GM21526 (cell line): ENCODE measurements around the gene RABL3.
"Not testable (repeated sequence)": the region's sequence is repeated elsewhere in the genome, so short reads cannot be mapped to it uniquely, and the experiment has no call there.

Source experiments
- ATAC-seq: cut with Tn5 transposase; IDR thresholded peaks from one replicate; pipeline ENCODE4 v1.9.1; 2021; ENCODE audit warnings: moderate library complexity; ENCODE audit not compliant: unreplicated experiment, low FRiP score

The RABL3 gene

GRCh38 chr3:120684896-120685295, 57.4 kb downstream of the RABL3 start:
- no peak for ATAC-seq

- no peak for ATAC-seq
Measured at GRCh38 chr3:120683671-120684301, 58.5 kb downstream of the RABL3 start.

- no peak for ATAC-seq
Measured at GRCh38 chr3:120683213-120683612, 59.1 kb downstream of the RABL3 start.

DNA sequence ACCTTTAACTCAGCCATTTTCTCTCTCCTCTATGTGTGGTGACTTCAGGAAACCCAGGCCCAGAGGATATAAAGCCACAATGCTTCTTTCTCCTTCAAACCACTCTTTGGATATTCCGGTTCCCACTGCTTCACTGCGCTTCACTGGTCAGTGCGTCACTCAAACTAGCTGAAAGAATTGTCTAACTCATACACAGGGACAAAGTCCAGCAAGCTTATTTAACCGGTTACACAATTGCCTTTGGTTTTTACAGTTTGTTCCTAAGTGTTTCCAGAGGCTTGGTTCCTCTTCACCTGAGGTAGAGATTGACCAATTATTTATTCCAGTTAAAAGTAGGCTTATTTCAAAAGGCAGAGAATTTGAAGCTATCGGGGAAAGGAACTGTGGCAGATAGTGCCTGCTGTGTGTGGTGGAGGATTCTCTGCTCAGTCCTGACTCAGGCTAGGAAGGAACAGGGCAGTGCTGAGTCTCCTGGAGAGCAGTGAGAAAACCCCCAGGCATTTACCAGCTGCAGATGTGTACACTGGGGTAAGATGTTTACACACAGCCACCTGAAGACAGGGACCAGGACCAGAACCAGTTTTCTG, 60.1 kb downstream of the RABL3 start, which contains the start of gene HGD:
Gene HGD (minus strand): TSS at position 145 of the 587 bp plus-strand sequence. CDS start 128 bp downstream, at position 17.
- no peak for ATAC-seq

GRCh38 chr3:120681506-120682038, 60.7 kb downstream of the RABL3 start:
- ATAC-seq: no peak

DNA sequence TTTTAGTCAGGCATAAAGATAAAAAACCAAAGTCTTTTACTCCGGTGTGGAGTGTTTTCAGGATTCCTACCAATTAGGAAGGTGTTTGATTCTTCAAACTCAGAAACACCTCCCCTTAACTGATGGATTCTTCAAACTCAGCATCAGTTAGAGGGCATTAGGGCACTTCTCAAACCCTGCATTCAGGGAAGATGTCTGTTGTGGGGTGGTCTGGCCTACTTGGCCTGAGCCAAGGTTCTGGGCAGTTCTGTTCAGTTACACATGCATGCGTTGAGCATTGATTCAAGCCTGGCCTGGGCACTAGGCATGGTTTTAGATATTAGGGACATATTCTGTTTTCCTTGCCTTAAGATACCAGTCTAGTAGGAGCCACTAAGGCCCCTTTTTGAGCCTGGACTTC, 61.3 kb downstream of the RABL3 start:
- no peak for ATAC-seq

DNA sequence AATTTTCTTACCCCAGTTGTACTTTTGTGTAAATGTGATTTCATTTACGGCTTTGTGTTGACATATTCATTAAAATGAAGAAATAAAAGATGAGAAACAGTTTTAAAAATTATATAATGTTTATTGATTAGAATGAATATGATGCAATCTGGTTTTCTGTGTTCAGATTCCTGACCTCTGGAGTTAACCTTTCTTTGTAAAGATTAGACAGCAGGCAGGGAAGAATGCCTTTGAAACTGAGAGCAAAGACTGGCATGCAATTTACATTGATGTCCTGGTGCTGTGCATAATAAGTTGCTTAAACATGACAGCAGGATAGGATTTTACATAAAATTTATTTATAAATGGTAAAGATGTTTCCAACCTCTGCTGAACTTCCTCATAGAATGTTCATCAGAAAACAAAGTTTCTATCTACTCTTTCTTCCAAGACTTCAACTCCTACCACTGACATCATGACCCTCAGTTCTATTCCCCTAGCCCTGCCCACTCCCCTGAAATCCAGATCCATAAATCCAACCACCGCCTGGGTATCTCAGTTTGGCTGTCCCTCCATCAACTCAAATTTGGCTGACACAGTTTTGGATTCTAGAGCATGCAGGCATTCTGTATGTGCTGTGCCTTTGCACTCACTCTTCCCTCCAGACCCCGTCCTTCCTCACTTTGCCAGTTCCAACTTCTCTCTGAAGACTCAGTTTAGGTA, 62.0 kb downstream of the RABL3 start:
- no peak for ATAC-seq

GRCh38 chr3:120678984-120679383, 63.3 kb downstream of the RABL3 start:
- peak; percentile 44 for ATAC-seq

DNA sequence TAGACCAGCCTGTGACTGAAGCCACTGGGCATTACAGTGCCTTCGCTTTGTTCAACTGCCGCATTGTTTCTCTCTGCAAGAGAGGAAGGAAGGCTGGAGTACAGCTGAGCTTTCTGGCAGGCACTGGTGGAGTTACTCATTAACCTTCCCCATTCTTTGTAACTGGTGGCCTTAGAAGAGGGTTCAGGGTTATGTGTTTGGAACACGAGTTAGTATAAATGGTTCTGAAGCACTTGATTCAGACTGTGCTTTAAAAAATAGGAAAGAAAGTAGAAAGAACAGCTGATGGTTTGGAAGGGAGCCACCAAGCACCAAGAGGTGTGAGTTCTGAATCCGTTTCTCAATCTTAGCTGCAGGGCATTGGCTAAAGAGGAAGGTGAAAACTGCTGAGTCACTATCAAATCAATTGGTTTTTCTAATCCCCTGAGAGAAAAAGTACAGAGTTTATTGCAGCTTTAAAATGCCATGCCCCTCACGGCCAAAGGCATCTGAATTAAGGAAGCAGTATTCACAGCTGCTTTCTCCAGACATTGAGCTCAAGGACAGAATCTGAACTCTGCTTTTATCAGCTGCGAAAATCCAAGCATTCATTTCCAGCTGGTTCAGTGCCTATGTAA, 63.9 kb downstream of the RABL3 start:
- ATAC-seq: no peak

GRCh38 chr3:120677193-120677592, 65.1 kb downstream of the RABL3 start:
- ATAC-seq: not testable (repeated sequence)

- no peak for ATAC-seq
Measured at GRCh38 chr3:120673116-120673515, 69.2 kb downstream of the RABL3 start.

DNA sequence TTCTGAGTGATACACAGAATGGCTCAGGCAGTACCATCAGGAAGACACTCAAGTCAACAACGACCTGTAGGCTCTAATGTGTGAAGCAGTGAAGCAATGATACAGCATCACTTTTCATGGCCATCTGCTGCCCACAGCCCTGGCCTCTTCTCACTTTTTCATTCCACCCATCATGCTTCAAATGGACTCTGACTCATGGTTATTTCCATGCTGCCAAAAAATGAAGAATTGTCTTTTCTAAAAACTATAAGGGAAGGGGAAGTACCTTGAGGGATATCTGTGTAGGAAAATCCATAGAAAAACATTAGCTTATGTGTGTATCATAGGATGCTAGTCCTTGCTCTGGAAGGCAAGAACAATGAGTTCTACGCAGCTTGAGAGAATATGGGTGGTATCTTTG, 71.7 kb downstream of the RABL3 start:
- ATAC-seq: no peak

DNA sequence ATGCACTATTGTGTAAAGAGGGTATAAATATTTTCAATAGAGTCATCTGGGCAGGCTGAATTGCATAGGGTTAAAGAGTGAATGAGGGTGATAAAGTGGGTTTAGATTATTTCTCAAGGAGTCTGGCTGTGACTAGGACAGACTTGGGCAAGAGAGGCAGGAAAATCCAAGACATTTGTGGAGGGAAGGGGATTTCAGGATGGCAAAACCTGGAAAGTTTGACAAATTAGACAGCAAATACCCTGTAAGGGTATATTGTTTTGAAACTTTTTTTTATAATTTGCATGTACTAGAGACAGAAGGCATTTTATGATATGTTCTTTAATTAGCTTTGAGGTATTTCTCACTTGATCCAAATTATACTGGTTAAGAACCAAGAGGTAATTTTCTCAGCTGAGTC, 77.4 kb downstream of the RABL3 start:
- no peak for ATAC-seq

GRCh38 chr3:120661945-120662344, 80.4 kb downstream of the RABL3 start:
- no peak for ATAC-seq

DNA sequence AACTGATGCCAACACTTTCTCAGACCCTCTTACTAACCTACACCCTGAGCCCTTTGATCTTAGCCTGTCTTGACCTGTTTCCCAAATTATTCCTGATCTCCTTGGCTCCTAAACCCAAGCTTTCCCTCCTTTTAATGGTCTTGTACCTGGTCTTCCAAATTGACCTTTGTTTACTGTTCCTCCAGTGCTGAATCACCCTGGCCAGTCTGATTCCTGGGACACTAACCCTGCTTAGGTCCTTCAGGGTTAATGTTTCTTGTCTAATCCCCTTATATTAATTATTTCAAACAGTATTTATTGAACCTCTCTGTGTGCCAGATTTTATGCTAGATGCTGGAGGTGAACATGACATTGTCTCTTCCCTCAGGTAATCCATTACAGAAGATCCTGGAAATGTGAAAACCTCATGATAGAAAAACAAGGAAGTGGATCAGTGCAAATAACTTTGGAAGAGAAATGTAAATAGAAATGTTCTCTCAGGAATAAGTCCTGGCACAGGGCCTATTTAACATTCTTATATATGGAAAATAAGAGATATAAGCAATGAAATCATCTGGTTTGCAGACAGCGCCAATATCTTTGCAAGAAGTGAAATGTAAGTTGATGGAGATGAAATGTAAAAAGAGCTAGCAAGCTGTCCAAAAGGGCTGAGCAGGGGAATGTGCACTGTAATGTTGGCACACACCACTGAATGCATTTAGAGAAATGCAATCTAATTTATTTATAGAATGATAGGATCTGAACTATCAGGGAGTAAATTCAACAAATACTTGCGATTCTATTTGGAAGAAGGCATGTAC, 81.0 kb downstream of the RABL3 start:
- ATAC-seq: no peak

DNA sequence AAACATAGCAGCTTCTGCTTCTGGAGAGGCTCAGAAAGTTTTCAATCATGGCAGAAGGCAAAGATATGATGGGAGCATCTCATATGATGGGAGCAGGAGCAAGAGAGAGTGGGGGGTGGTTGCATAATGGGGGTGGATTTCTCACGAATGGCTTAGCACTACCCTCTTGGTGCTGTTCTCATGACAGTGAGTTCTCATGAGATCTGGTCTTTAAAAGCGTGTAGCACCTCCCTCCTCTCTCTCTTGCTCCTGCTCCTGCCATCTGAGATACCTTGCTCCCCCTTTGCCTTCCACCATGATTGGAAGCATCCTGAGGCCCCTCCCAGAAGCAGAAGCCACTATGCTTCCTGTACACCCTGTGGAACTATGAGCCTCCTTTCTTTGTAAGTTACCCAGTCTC, 82.5 kb downstream of the RABL3 start:
- ATAC-seq: no peak

DNA sequence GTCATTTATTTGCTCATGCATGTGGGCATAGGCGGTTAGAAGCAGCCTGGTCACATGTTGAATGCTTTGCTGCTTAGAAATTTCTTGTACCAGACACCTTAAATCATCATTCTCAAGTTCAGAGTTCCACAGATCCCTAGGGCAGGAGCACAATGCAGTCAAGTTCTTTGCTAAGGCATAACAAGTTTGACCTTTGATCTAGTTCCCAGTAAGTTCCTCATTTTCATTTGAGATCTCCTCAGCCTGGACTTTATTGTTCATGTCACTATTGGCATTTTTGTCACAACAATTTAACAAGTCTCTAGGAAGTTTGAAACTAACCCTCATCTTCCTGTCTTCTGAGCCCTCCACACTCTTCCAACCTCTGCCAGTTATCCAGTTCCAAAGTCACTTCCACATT, 83.0 kb downstream of the RABL3 start:
- ATAC-seq: no peak

DNA sequence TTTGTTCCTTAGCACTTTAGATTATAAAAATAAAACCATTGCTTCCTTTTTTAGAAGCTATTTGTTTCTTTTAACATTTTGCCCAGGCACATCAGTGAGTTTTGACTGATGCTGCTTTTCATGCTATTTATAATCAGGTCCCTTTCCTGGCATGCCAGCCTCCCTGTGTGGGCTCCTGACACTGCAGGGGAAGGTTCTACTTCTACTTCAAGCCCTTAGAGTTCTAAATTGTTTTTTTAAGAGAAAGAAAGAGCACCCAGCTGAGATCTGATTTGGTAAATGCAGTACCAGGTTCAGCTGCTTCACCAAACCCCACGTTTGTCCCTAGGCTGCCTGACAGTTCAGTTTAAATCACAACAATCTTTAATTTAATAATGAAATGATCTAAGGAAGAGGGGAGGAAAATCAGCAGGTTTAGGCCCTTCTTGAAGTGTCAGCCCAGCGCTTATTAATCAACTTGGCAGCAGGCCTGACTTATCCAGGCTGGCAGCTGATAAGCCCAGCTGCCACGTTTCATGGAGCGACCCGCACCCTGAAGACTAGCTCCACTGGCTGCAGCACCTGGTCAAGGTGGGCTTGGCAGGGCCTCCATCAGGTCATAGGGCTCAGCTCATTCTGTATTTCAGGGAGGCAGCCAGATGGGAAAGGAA, 89.3 kb downstream of the RABL3 start:
- no peak for ATAC-seq

GRCh38 chr3:120652281-120652680, 90.0 kb downstream of the RABL3 start:
- ATAC-seq: no peak

GRCh38 chr3:120650311-120650710, 92.0 kb downstream of the RABL3 start:
- no peak for ATAC-seq
